ENCODE data around the gene FSD1.

FSD1 gene

GRCh38 chr19:4304538-4305256 is at the start of gene FSD1:
TSS of gene FSD1 (plus strand) at chr19:4304598. CDS start at chr19:4304747, 149 bp downstream.
- Histone ChIP-seq H3K9me3 (ENCODE audit: control insufficient read depth, low read length) (no peaks in the 10 kb centered on the region), H3K36me3 (ENCODE audit: control insufficient read depth, insufficient read depth, low read length) (no peaks in the 10 kb centered on the region), H3K27me3 (ENCODE audit: control insufficient read depth, insufficient read depth, low read length) (no peaks in the 10 kb centered on the region), H3K4me3 (ENCODE audit: low read length) (no peak within 1 kb of the TSS), H3K9ac (ENCODE audit: low read length) (no peak within 1 kb of the TSS), H3K4me1 (ENCODE audit: control insufficient read depth, insufficient read depth, low read length) (no peaks in the 10 kb centered on the region)

- Histone ChIP-seq H3K36me3 (ENCODE audit: control insufficient read depth, insufficient read depth, low read length) (peaks cover 24% of the 10 kb centered on the region), H3K9me3 (ENCODE audit: control insufficient read depth, low read length) (no peaks in the 10 kb centered on the region), H3K4me1 (ENCODE audit: control insufficient read depth, insufficient read depth, low read length) (no peaks in the 10 kb centered on the region), H3K4me3 (ENCODE audit: low read length) (no peak overlapping the region), H3K9ac (ENCODE audit: low read length) (no peak overlapping the region), H3K27me3 (ENCODE audit: control insufficient read depth, insufficient read depth, low read length) (no peaks in the 10 kb centered on the region)
Observed at GRCh38 chr19:4256563-4256962, 47.8 kb upstream of the FSD1 start.

GRCh38 chr19:4257025-4257424 is 47.4 kb upstream of the FSD1 start:
- no peak overlapping the region for H3K4me3 ChIP-seq (ENCODE audit: low read length)
- H3K9me3 ChIP-seq (ENCODE audit: control insufficient read depth, low read length) = no peaks in the 10 kb centered on the region
- no peaks in the 10 kb centered on the region for H3K4me1 ChIP-seq (ENCODE audit: control insufficient read depth, insufficient read depth, low read length)
- H3K27me3 ChIP-seq (ENCODE audit: control insufficient read depth, insufficient read depth, low read length) = no peaks in the 10 kb centered on the region
- H3K36me3 ChIP-seq (ENCODE audit: control insufficient read depth, insufficient read depth, low read length) = peaks cover 24% of the 10 kb centered on the region
- H3K9ac ChIP-seq (ENCODE audit: low read length) = no peak overlapping the region

- H3K36me3 ChIP-seq (ENCODE audit: control insufficient read depth, insufficient read depth, low read length) = peaks cover 24% of the 10 kb centered on the region
- H3K9ac ChIP-seq (ENCODE audit: low read length) = no peak overlapping the region
- no peaks in the 10 kb centered on the region for H3K27me3 ChIP-seq (ENCODE audit: control insufficient read depth, insufficient read depth, low read length)
- H3K4me1 ChIP-seq (ENCODE audit: control insufficient read depth, insufficient read depth, low read length) = no peaks in the 10 kb centered on the region
- H3K4me3 ChIP-seq (ENCODE audit: low read length) = no peak overlapping the region
- H3K9me3 ChIP-seq (ENCODE audit: control insufficient read depth, low read length) = no peaks in the 10 kb centered on the region
Observed at GRCh38 chr19:4258181-4258580, 46.2 kb upstream of the FSD1 start.

GRCh38 chr19:4260613-4261191 is 43.7 kb upstream of the FSD1 start:
- Histone ChIP-seq H3K27me3 (ENCODE audit: control insufficient read depth, insufficient read depth, low read length) (no peaks in the 10 kb centered on the region), H3K9ac (ENCODE audit: low read length) (no peak overlapping the region), H3K36me3 (ENCODE audit: control insufficient read depth, insufficient read depth, low read length) (peaks cover 18% of the 10 kb centered on the region), H3K4me1 (ENCODE audit: control insufficient read depth, insufficient read depth, low read length) (no peaks in the 10 kb centered on the region), H3K4me3 (ENCODE audit: low read length) (no peak overlapping the region), H3K9me3 (ENCODE audit: control insufficient read depth, low read length) (no peaks in the 10 kb centered on the region)

GRCh38 chr19:4264812-4265211 is 39.6 kb upstream of the FSD1 start:
- H3K4me1 ChIP-seq (ENCODE audit: control insufficient read depth, insufficient read depth, low read length) = peaks cover 5% of the 10 kb centered on the region
- peaks cover 11% of the 10 kb centered on the region for H3K36me3 ChIP-seq (ENCODE audit: control insufficient read depth, insufficient read depth, low read length)
- no peak overlapping the region for H3K9ac ChIP-seq (ENCODE audit: low read length)
- no peak overlapping the region for H3K4me3 ChIP-seq (ENCODE audit: low read length)
- no peaks in the 10 kb centered on the region for H3K27me3 ChIP-seq (ENCODE audit: control insufficient read depth, insufficient read depth, low read length)
- H3K9me3 ChIP-seq (ENCODE audit: control insufficient read depth, low read length) = no peaks in the 10 kb centered on the region

- H3K4me1 ChIP-seq (ENCODE audit: control insufficient read depth, insufficient read depth, low read length) = peaks cover 5% of the 10 kb centered on the region
- no peaks in the 10 kb centered on the region for H3K9me3 ChIP-seq (ENCODE audit: control insufficient read depth, low read length)
- H3K9ac ChIP-seq (ENCODE audit: low read length) = no peak overlapping the region
- H3K27me3 ChIP-seq (ENCODE audit: control insufficient read depth, insufficient read depth, low read length) = no peaks in the 10 kb centered on the region
- H3K36me3 ChIP-seq (ENCODE audit: control insufficient read depth, insufficient read depth, low read length) = peaks cover 10% of the 10 kb centered on the region
- H3K4me3 ChIP-seq (ENCODE audit: low read length) = no peak overlapping the region
Observed at GRCh38 chr19:4266253-4267000, 38.0 kb upstream of the FSD1 start.

GRCh38 chr19:4267101-4267900 is 37.1 kb upstream of the FSD1 start:
- no peak overlapping the region for H3K4me3 ChIP-seq (ENCODE audit: low read length)
- no peaks in the 10 kb centered on the region for H3K27me3 ChIP-seq (ENCODE audit: control insufficient read depth, insufficient read depth, low read length)
- H3K4me1 ChIP-seq (ENCODE audit: control insufficient read depth, insufficient read depth, low read length) = peaks cover 5% of the 10 kb centered on the region
- H3K36me3 ChIP-seq (ENCODE audit: control insufficient read depth, insufficient read depth, low read length) = peaks cover 10% of the 10 kb centered on the region
- no peak overlapping the region for H3K9ac ChIP-seq (ENCODE audit: low read length)
- no peaks in the 10 kb centered on the region for H3K9me3 ChIP-seq (ENCODE audit: control insufficient read depth, low read length)

GRCh38 chr19:4267901-4268815 is 36.2 kb upstream of the FSD1 start:
- Histone ChIP-seq H3K36me3 (ENCODE audit: control insufficient read depth, insufficient read depth, low read length) (peaks cover 10% of the 10 kb centered on the region), H3K4me3 (ENCODE audit: low read length) (no peak overlapping the region), H3K27me3 (ENCODE audit: control insufficient read depth, insufficient read depth, low read length) (no peaks in the 10 kb centered on the region), H3K4me1 (ENCODE audit: control insufficient read depth, insufficient read depth, low read length) (peaks cover 5% of the 10 kb centered on the region), H3K9me3 (ENCODE audit: control insufficient read depth, low read length) (no peaks in the 10 kb centered on the region), H3K9ac (ENCODE audit: low read length) (no peak overlapping the region)

GRCh38 chr19:4268816-4269430 is 35.5 kb upstream of the FSD1 start:
- H3K9me3 ChIP-seq (ENCODE audit: control insufficient read depth, low read length) = no peaks in the 10 kb centered on the region
- H3K4me3 ChIP-seq (ENCODE audit: low read length) = no peak overlapping the region
- H3K27me3 ChIP-seq (ENCODE audit: control insufficient read depth, insufficient read depth, low read length) = no peaks in the 10 kb centered on the region
- no peak overlapping the region for H3K9ac ChIP-seq (ENCODE audit: low read length)
- peaks cover 5% of the 10 kb centered on the region for H3K4me1 ChIP-seq (ENCODE audit: control insufficient read depth, insufficient read depth, low read length)
- peaks cover 10% of the 10 kb centered on the region for H3K36me3 ChIP-seq (ENCODE audit: control insufficient read depth, insufficient read depth, low read length)

- Histone ChIP-seq H3K9me3 (ENCODE audit: control insufficient read depth, low read length) (no peaks in the 10 kb centered on the region), H3K4me3 (ENCODE audit: low read length) (no peak overlapping the region), H3K27me3 (ENCODE audit: control insufficient read depth, insufficient read depth, low read length) (peaks cover 6% of the 10 kb centered on the region), H3K9ac (ENCODE audit: low read length) (no peak overlapping the region), H3K36me3 (ENCODE audit: control insufficient read depth, insufficient read depth, low read length) (peaks cover 6% of the 10 kb centered on the region), H3K4me1 (ENCODE audit: control insufficient read depth, insufficient read depth, low read length) (peaks cover 5% of the 10 kb centered on the region)
Observed at GRCh38 chr19:4272894-4273293, 31.5 kb upstream of the FSD1 start.

All from mucosa of stomach (tissue), 1 donor.